ENCODE results near the gene RNF220.

Gene RNF220

DNA sequence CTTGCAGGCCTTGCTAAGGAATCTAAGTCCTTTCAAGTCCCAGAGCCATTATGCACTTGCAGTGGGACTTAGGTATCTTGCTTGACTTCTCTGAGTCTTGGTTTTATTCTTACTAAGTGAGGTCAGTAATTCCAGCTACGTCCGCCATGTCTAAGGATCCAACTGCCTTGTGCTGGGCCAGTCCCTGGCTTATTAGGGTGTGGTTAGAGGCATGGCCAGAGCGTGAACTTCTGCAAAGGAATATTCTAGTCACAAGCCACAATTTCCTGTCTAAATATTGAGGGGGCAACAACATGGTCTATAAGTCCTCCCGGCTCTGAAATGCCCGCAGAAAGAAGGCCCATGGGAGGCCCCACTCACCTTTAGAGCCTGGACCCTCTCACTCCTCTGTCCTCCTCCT lies 186.3 kb downstream of the RNF220 start:
- H4K20me1 ChIP-seq (ENCODE audit: control insufficient read depth, insufficient read depth, low read depth, low read length) = no peaks in the 10 kb centered on the region
- H3K4me2 ChIP-seq (ENCODE audit: low read length) = no peak overlapping the region
- no peak overlapping the region for H3K27ac ChIP-seq (ENCODE audit: low read depth, low read length)
- TF ChIP-seq EZH2phosphoT487 (IDR thresholded peaks at IDR 0.05; ENCODE audit: borderline replicate concordance, low read length) (no peak), CTCF (IDR thresholded peaks at IDR 0.05; ENCODE audit: low read depth, low read length, poor library complexity, severe bottlenecking) (no peak)
- H3K27me3 ChIP-seq (ENCODE audit: control insufficient read depth, low read length) = peaks cover 2% of the 10 kb centered on the region; the same call in 1 of the 2 replicates
- H3F3A ChIP-seq (ENCODE audit: control insufficient read depth, insufficient read depth) = no peaks in the 10 kb centered on the region
- no peaks in the 10 kb centered on the region for H3K9me3 ChIP-seq (ENCODE audit: control insufficient read depth, insufficient read depth, low read length)
- H3K4me1 ChIP-seq (ENCODE audit: control insufficient read depth, low read length) = no peaks in the 10 kb centered on the region
- H3K9me2 ChIP-seq (replicated peaks; ENCODE audit: control insufficient read depth, low read length) = no peaks in the 10 kb centered on the region
- H3K79me2 ChIP-seq (ENCODE audit: control insufficient read depth, low read length) = no peaks in the 10 kb centered on the region
- no peaks in the 10 kb centered on the region for H3K36me3 ChIP-seq (ENCODE audit: control insufficient read depth, low read length)
- H3K4me3 ChIP-seq (ENCODE audit: low read length) = no peak overlapping the region

- H3K9me2 ChIP-seq (replicated peaks; ENCODE audit: control insufficient read depth, low read length) = no peaks in the 10 kb centered on the region
- peaks cover 2% of the 10 kb centered on the region; the same call in 1 of the 2 replicates for H3K27me3 ChIP-seq (ENCODE audit: control insufficient read depth, low read length)
- H3K4me3 ChIP-seq (ENCODE audit: low read length) = no peak overlapping the region
- TF ChIP-seq CTCF (IDR thresholded peaks at IDR 0.05; ENCODE audit: low read depth, low read length, poor library complexity, severe bottlenecking) = no peak
- no peaks in the 10 kb centered on the region for H4K20me1 ChIP-seq (ENCODE audit: control insufficient read depth, insufficient read depth, low read depth, low read length)
- H3K4me1 ChIP-seq (ENCODE audit: control insufficient read depth, low read length) = no peaks in the 10 kb centered on the region
- H3K9me3 ChIP-seq (ENCODE audit: control insufficient read depth, insufficient read depth, low read length) = no peaks in the 10 kb centered on the region
- H3K79me2 ChIP-seq (ENCODE audit: control insufficient read depth, low read length) = no peaks in the 10 kb centered on the region
- H3K27ac ChIP-seq (ENCODE audit: low read depth, low read length) = no peak overlapping the region
- H3K4me2 ChIP-seq (ENCODE audit: low read length) = no peak overlapping the region
- H3K36me3 ChIP-seq (ENCODE audit: control insufficient read depth, low read length) = no peaks in the 10 kb centered on the region
- no peaks in the 10 kb centered on the region for H3F3A ChIP-seq (ENCODE audit: control insufficient read depth, insufficient read depth)
Observed at GRCh38 chr1:44592208-44593145, 187.4 kb downstream of the RNF220 start.

DNA sequence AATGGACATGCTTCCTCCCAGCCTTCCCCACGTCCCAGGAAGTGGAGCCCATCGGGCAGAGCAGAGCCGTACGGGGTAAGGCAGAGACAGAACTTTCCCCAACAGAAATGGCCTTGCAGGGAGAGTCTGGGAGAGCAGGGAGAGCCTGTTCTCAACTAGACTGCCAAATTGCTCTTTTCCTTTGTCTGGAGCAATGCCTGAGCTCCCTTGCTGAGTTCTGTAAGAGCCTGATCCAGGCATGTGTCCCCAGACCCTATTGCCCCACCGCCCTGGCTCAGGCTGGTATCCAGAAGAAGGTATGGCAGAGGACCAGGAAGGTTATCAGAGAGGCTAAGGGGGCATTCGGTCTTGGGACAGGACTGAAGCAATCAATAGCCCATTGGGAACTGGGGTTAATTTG lies 189.3 kb downstream of the RNF220 start:
- H3K27ac ChIP-seq (ENCODE audit: low read depth, low read length) = no peak overlapping the region
- H3K36me3 ChIP-seq (ENCODE audit: control insufficient read depth, low read length) = no peaks in the 10 kb centered on the region
- H4K20me1 ChIP-seq (ENCODE audit: control insufficient read depth, insufficient read depth, low read depth, low read length) = no peaks in the 10 kb centered on the region
- no peaks in the 10 kb centered on the region for H3F3A ChIP-seq (ENCODE audit: control insufficient read depth, insufficient read depth)
- H3K9me3 ChIP-seq (ENCODE audit: control insufficient read depth, insufficient read depth, low read length) = no peaks in the 10 kb centered on the region
- H3K27me3 ChIP-seq (ENCODE audit: control insufficient read depth, low read length) = peaks cover 4% of the 10 kb centered on the region; the same call in 1 of the 2 replicates
- no peaks in the 10 kb centered on the region for H3K9me2 ChIP-seq (replicated peaks; ENCODE audit: control insufficient read depth, low read length)
- H3K4me2 ChIP-seq (ENCODE audit: low read length) = no peak overlapping the region
- H3K4me1 ChIP-seq (ENCODE audit: control insufficient read depth, low read length) = no peaks in the 10 kb centered on the region
- TF ChIP-seq EZH2phosphoT487 (IDR thresholded peaks at IDR 0.05; ENCODE audit: borderline replicate concordance, low read length) = no peak
- no peak for TF ChIP-seq CTCF (IDR thresholded peaks at IDR 0.05; ENCODE audit: low read depth, low read length, poor library complexity, severe bottlenecking)
- H3K4me3 ChIP-seq (ENCODE audit: low read length) = no peak overlapping the region
- H3K79me2 ChIP-seq (ENCODE audit: control insufficient read depth, low read length) = no peaks in the 10 kb centered on the region
